ENCODE measurements around the gene SMIM41.

The SMIM41 gene

GRCh38 chr12:52053536-52054209 lies 25.8 kb upstream of the SMIM41 start:
- no peaks in the 10 kb centered on the region for H3K27me3 ChIP-seq
- DNase-seq: no peak
- peaks cover 20% of the 10 kb centered on the region for H3K36me3 ChIP-seq
- H3K9me3 ChIP-seq: no peaks in the 10 kb centered on the region
- TF ChIP-seq CTCF (IDR thresholded peaks at IDR 0.05; ENCODE audit: low read depth, low read length): no peak
- H3K4me3 ChIP-seq (ENCODE audit: low read depth, low read length): no peak overlapping the region
- peaks cover 15% of the 10 kb centered on the region for H3K4me1 ChIP-seq

- Histone ChIP-seq H3K4me1 (peaks cover 20% of the 10 kb centered on the region), H3K27me3 (no peaks in the 10 kb centered on the region), H3K9me3 (no peaks in the 10 kb centered on the region), H3K36me3 (peaks cover 25% of the 10 kb centered on the region), H3K4me3 (ENCODE audit: low read depth, low read length) (no peak overlapping the region)
- no peak for TF ChIP-seq CTCF (IDR thresholded peaks at IDR 0.05; ENCODE audit: low read depth, low read length)
- no peak for DNase-seq
Measured at GRCh38 chr12:52054231-52054832, 25.2 kb upstream of the SMIM41 start.

GRCh38 chr12:52054833-52055730 lies 24.4 kb upstream of the SMIM41 start:
- H3K4me3 ChIP-seq (ENCODE audit: low read depth, low read length): no peak overlapping the region
- peaks cover 20% of the 10 kb centered on the region for H3K4me1 ChIP-seq
- no peak for TF ChIP-seq CTCF (IDR thresholded peaks at IDR 0.05; ENCODE audit: low read depth, low read length)
- peaks cover 25% of the 10 kb centered on the region for H3K36me3 ChIP-seq
- no peak for DNase-seq
- no peaks in the 10 kb centered on the region for H3K9me3 ChIP-seq
- no peaks in the 10 kb centered on the region for H3K27me3 ChIP-seq

DNA sequence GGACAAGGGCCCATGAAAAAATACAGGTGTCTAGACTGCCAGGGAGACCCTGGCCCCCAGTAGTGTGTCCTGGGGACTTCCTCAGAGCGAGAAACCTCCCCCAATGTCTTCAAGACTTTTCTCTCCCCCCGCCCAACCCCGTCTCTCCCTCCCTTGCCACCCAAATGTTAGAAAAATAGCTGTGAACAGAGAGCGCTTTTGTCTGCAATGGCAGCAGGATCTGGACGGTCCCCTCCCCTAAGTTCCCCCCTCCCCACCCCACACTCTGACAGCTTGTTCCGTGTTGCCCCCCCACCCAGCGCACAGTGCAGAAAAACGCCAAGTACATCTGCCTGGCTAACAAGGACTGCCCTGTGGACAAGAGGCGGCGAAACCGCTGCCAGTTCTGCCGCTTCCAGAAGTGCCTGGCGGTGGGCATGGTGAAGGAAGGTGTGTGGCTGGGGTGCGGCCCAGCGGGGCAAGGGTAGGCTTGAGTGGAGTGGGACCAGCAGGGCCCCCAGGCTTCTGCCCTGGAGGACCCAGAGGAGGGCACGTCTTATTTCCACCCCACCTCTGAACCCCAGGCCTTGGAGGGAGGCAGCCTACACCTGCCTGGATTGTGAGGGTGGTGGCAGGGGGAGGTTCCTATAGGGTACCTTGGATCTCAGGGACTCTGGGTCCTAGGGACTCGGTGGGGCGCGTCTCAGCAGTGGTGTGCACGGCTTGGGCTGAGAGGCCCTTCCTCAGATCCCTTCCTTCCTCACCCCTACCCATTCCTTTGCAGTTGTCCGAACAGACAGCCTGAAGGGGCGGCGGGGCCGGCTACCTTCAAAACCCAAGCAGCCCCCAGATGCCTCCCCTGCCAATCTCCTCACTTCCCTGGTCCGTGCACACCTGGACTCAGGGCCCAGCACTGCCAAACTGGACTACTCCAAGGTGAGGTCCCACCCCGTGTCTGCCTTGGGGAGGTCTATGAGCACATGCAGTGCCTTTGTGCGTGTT lies 23.5 kb upstream of the SMIM41 start:
- Histone ChIP-seq H3K9me3 (no peaks in the 10 kb centered on the region), H3K27me3 (no peaks in the 10 kb centered on the region), H3K4me1 (peaks cover 20% of the 10 kb centered on the region), H3K36me3 (peaks cover 25% of the 10 kb centered on the region), H3K4me3 (ENCODE audit: low read depth, low read length) (no peak overlapping the region)
- DNase-seq: no peak
- no peak for TF ChIP-seq CTCF (IDR thresholded peaks at IDR 0.05; ENCODE audit: low read depth, low read length)

DNA sequence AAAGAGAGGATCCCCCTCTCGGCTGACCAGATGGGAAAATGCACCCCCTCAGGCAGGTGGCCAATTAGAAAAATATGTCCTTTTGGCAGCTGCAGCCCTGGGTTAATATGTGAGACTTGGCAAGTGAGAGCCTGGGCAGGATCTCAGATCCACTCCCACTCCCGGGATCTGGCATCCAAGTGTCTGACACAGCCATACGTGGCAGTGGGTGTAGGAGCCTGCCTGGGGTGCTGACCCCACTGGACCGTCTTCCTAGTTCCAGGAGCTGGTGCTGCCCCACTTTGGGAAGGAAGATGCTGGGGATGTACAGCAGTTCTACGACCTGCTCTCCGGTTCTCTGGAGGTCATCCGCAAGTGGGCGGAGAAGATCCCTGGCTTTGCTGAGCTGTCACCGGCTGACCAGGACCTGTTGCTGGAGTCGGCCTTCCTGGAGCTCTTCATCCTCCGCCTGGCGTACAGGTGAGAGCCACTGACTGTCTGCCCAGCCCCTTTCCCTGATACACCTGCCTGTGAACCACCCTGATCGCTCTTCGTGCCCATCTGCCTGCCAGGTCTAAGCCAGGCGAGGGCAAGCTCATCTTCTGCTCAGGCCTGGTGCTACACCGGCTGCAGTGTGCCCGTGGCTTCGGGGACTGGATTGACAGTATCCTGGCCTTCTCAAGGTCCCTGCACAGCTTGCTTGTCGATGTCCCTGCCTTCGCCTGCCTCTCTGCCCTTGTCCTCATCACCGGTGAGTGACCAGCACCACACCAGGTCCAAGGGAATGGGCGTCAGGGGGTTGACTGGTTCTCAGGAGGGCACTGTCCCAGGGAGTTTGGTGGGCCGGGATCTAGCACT lies 22.5 kb upstream of the SMIM41 start:
- no peaks in the 10 kb centered on the region for H3K9me3 ChIP-seq
- H3K27me3 ChIP-seq: no peaks in the 10 kb centered on the region
- no peak overlapping the region for H3K4me3 ChIP-seq (ENCODE audit: low read depth, low read length)
- H3K36me3 ChIP-seq: peaks cover 25% of the 10 kb centered on the region
- peaks cover 14% of the 10 kb centered on the region for H3K4me1 ChIP-seq
- no peak for TF ChIP-seq CTCF (IDR thresholded peaks at IDR 0.05; ENCODE audit: low read depth, low read length)
- no peak for DNase-seq
